GM19035 (cell line): ENCODE results near the gene INSYN1.
"Not testable (repeated sequence)": the region's sequence is repeated elsewhere in the genome, so short reads cannot be mapped to it uniquely, and the experiment has no call there.

Source experiments
- ATAC-seq: cut with Tn5 transposase; IDR thresholded peaks from one replicate; pipeline ENCODE4 v1.9.1; 2021; ENCODE audit not compliant: unreplicated experiment

The INSYN1 gene

DNA sequence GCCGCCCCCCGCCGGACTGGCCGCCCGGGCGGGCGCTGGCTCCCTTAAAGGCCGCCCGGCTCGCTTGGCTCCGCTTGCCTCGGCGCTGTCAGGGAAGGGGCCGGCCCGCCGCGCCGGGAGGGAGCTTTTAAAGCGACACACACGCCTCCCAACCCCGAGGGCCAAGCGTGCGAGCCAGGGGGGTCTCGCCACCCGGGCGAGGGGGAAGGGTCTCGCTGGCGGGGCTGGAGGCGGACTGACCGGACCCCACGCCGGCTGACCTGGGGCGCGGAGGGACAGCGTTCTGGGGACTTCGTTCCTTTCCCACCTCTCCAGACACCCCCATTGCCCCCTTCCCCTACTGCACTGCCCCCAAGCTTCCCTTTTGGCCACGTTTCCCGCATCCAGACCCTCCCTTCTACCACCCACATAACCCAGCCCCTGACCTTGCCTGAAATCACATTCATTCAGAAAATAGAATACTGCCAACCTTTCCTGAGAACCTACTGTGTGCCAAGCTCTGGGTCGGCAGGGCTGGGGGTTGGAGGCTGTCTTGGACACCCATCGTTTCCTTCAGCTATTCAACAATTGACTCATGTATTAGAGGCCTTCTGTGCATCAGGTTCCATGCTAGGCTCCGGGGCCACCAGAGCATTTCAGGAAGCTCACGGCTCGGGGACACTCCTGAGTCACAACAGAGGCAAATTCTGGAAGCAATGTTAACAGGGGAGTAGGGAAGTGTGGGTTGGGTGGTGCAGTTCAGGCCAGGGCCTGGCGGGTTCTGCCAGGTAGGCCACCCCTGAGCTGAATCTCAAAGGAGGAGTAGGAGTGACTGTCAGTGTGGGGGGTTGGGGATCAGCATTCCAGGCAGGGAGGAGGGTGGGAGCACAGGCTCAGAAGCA, at the start of gene INSYN1:
TSS of gene INSYN1 (minus strand) at position 102 of the 881 bp plus-strand sequence. CDS start 2,221 bp downstream, outside the sequence.
- ATAC-seq = no peak

GRCh38 chr15:73802431-73803041, 49.4 kb upstream of the INSYN1 start:
- ATAC-seq = no peak

DNA sequence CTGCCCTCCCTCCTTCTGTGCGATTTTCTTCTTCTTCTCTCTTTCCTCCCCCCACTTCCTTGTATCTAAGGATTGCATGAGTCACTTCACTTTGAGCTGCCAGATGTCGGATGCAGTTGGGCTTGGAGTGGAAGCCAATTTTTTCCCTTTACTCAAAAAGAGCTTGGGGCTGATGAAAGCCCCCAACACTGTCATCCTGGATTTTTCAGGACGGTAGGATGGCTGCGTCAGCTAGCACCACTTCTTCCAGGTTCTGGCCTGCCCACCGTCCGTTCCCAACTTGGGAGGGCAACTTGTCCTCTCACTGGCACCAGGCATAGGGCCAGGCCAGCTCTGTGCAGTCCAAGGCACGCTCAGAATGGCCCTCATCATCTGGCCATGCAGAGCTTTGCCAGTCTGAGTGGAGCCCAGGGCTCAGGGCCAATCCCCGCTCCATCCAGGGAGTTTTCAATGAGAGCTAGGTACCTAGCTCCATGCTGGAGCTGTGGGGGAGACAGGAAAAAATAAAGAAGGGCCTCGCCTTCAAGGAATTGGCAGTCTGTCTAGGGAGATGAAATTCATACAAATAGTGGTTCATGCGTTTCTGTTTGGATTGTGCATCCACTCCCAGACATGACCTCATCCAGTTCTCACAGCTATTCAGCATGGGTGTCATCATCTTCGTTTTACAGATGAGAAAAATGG, 47.7 kb upstream of the INSYN1 start:
- ATAC-seq = no peak

DNA sequence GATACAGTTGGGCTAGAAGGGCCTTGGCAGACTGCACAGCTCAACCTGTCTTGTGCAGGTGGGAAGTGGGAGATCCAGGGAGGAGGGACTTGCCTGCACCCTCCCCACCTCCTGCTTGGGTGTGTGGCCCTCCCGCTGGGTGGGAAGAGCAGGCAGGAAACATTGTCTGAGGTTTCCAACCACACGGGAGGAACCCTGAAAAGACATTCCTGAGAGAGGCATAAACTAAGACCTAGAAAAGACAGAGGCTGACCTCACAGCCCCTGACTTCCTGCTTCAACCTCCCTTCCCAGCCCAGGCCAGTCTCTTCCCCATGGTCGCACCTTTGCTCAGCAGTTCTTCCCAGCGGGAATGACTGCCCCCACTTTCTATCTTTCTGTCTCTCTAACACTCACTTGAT, 46.3 kb upstream of the INSYN1 start:
- ATAC-seq = no peak

DNA sequence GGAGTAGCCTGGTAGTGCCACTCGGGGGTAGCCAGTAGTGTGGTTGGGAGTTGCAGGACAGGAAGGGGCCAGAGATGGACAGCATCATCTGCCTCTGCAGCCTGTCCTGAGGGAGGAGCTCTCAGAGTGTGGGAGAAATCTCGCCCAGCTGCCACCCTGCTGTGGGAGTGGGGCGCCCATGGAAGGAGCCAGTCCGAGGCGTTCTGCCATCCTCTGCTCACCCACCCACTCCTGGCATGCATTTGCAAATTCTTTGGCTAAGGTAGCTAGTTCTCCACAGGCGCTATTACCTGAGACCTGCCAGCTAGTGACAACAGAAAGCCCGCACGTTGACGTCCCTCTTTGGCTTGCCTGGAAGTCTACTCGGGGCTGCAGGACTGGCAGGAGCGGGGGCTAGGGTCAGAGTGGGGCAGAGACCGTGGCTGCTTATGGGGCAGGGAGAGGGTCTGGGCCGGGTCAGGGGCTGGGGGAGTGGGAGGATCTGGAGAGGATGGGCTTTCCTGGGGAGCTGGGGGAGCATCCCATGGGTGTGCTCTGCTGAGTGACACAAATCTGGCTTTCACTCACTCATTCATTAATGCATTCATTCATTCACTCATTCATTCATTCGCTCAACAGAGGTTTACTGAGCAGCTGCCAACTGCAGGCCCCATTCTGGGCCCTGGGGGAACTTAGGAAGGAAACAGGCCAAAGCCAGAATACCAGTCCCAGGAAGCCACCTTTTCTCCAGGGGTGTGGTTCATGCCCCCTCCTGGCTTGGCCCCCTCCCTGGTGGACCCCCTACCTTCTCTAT, 44.4 kb upstream of the INSYN1 start:
- no peak for ATAC-seq

DNA sequence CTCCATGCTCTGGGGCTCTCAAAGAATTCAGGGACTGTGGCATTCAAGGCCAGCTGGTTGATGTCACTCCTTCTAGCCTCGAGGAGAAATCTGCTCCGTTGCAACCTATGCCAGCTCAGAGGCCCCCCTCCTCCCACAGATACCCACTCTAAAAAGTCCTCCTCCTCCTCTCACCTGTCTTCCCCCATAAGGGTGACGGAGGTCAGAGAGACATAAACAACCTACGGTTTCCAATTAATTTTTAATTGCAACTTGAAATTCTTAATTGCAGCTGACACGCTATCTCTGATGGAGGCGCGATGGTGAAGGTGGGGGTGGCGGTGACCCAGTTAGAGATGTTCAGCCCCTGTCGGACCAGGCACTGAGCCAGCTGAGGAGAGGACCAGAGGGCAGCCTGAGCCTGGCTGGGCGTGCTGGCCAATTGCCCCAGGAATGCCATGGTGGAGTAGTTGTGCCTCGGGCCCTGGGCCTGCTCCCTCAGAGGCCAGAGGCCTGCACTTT, 43.2 kb upstream of the INSYN1 start:
- no peak for ATAC-seq

GRCh38 chr15:73794443-73795133, 41.4 kb upstream of the INSYN1 start:
- no peak for ATAC-seq

DNA sequence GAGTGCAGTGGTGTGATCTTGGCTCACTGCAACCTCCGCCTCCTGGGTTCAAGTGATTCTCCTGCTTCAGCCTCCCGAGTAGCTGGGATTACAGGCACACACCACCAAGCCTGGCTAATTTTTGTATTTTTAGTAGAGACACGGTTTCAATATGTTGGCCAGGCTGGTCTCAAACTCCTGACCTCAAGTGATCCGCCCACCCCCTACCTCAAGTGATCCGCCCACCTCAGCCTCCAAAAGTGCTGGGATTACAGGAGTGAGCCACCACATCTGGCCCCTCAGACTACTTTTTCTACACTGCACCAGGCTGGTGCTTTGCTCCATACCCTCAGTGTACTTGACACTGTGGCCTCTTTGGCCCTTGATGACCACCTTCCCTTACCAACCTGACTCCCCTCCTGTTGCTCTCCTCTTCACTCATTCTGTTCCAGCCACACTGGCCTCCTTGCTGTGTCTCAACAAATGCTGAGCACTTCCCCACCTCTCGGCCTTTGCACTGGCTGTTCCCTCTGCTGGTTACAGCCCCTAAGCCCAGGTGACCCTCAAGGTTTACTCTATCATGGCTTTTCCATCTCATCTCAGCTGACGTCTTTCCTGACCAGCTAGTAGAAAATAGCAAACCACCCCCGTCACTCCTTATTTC, 39.9 kb upstream of the INSYN1 start:
- ATAC-seq = not testable (repeated sequence)

GRCh38 chr15:73792415-73792814, 39.3 kb upstream of the INSYN1 start:
- no peak for ATAC-seq

- no peak for ATAC-seq
Observed at GRCh38 chr15:73789521-73790240, 36.5 kb upstream of the INSYN1 start.

DNA sequence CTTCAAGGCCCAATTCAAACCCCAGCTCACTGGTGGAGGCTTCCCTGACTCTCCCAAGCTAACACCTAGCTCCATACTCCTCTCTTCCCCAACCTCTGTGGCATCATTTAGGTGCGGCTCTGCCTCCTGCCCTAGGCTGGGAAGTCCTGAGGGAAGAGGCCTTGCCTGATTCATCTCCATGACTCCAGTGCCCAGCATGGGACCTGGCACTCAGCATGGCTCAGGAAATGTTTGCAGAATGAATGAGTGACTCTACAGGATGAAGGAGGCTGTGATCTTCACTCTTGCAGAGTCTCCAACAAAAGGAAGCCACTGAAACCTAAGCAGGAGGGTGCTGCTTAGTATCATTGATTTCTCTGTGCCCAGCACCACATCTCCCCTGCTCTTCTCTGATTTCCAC, 34.5 kb upstream of the INSYN1 start:
- ATAC-seq = no peak

DNA sequence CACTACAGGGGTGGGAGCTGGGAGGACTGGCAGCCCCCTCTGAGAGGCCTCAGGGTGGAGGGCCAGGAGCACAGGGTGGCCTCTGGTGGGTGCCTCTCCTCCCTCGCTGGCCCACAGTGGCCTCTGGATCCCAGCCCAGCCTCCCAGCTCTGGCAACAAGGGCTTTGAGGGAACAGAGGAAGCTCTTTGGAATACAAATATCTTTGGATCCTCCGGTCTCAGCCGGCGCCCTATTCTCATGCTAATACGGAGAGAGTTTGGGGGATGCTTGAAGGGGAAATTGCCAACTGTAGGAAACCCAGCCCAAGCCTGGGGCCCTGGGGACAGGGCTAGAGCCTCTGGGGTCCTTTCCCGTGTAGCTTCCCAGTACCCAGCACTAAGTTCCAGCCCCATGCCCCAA, 33.4 kb upstream of the INSYN1 start:
- ATAC-seq = no peak

GRCh38 chr15:73785256-73786014, 32.3 kb upstream of the INSYN1 start:
- ATAC-seq = not testable (repeated sequence)

DNA sequence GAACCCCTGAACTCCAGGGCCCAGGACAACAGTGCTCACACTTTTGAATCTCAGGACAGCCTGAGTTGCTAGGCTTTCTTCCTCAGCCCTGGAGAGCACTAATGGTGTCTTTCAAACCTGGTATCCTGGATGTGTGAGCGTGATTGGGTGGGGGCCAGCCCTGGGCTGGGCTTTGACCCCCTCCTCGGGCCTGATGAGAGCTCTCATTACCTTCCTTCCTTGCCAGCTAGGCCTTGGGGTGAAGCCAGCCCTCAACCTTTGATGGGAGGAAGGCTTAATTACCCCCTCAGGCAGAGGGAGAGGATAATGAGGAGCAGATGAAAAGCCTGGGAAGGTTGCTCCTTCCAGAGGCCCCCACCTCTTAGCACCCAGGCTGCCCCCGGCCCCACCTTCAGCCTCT, 31.1 kb upstream of the INSYN1 start:
- no peak for ATAC-seq

DNA sequence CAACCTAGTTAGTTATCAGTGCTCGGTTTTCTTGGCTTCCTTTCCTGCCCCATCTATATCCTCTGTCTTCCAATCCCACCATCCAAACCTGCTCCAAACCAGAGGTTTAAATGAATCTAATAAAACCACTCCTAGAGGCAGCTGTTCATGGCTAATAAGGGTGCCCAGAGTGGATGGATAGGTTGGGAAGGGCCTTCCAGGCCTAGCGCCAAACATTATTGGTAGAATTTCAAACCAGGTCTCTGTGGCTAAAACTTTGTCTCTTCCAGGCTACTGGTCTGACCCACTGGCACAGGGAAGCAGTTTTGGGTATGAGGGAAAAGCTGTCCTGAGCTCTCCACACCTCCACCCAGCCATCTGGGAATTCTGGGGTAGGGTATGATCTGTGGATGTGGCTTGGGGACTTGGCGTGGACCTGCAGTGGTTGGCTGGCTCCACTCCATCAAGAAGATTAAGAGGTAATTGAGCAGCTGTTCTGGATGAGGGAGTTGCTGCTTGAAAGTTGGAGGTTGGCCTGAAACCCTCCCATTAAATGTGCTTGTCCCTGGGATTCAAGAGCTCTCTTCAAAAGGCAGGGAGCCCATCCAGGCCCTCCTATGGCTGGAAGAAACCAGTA, 29.3 kb upstream of the INSYN1 start:
- ATAC-seq = no peak

GRCh38 chr15:73781038-73781925, 28.1 kb upstream of the INSYN1 start:
- ATAC-seq = no peak

- no peak for ATAC-seq
Observed at GRCh38 chr15:73779974-73780373, 26.8 kb upstream of the INSYN1 start.
